IMR-90 (cell line): ENCODE results near the gene SNRPF.
"Not testable (repeated sequence)": the region's sequence is repeated elsewhere in the genome, so short reads cannot be mapped to it uniquely, and the experiment has no call there.

ENCODE experiments used
- CEBPB ChIP-seq: IDR thresholded peaks from 2 replicates; pipeline ENCODE4 v1.6.1; 2012; ENCODE audit warnings: low read depth, low read length, improper control_type of control experiment
- MXI1 ChIP-seq: IDR thresholded peaks from 2 replicates; pipeline ENCODE4 v1.6.1; 2012; ENCODE audit warnings: low read depth, mild to moderate bottlenecking, low read length, moderate library complexity, borderline replicate concordance
- POLR2A ChIP-seq: IDR thresholded peaks from 2 replicates; pipeline ENCODE4 v1.6.1; 2012; ENCODE audit warnings: mild to moderate bottlenecking, low read depth, low read length
- RAD21 ChIP-seq: IDR thresholded peaks from 2 replicates; pipeline ENCODE4 v1.6.1; 2012; ENCODE audit warnings: low read length, improper control_type of control experiment
- RCOR1 ChIP-seq: IDR thresholded peaks from 2 replicates; pipeline ENCODE4 v1.6.1; 2012; ENCODE audit warnings: mild to moderate bottlenecking, low read length, improper control_type of control experiment; ENCODE audit not compliant: insufficient replicate concordance
- TF ChIP-seq, protein P1 (sequence below): conservative IDR thresholded peaks from 2 replicates; pipeline ENCODE4 v1.5.1; 2012; ENCODE audit warnings: mild to moderate bottlenecking, low read depth, low read length, improper control_type of control experiment

DNA sequence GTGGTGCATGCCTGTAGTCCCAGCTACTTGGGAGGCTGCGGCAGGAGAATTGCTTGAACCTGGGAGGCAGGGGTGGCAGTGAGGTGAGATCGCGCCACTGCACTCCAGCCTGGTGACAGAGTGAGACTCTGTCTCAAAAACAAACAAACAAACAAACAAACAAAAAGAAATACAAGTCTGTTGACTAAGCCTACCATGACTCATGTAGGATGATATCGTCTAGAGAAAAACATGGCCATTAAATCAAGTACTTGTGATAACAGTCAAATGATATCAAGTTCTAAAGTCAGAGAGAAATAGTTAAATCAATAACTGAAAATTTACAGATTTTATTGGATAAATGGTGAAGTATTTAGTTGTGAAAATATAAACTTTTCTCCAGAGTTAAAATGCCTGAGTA, 46.6 kb upstream of the SNRPF start:
- TF ChIP-seq MXI1, RCOR1, POLR2A, CEBPB, RAD21: not testable (repeated sequence)
- TF ChIP-seq, protein P1, sequence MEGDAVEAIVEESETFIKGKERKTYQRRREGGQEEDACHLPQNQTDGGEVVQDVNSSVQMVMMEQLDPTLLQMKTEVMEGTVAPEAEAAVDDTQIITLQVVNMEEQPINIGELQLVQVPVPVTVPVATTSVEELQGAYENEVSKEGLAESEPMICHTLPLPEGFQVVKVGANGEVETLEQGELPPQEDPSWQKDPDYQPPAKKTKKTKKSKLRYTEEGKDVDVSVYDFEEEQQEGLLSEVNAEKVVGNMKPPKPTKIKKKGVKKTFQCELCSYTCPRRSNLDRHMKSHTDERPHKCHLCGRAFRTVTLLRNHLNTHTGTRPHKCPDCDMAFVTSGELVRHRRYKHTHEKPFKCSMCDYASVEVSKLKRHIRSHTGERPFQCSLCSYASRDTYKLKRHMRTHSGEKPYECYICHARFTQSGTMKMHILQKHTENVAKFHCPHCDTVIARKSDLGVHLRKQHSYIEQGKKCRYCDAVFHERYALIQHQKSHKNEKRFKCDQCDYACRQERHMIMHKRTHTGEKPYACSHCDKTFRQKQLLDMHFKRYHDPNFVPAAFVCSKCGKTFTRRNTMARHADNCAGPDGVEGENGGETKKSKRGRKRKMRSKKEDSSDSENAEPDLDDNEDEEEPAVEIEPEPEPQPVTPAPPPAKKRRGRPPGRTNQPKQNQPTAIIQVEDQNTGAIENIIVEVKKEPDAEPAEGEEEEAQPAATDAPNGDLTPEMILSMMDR: not testable (repeated sequence)
